HepG2 (cell line): ENCODE data around the gene DCTN2. TPM values are rescaled to one million over a fixed set of nuclear protein-coding genes. Genes with fewer than 3 reads are reported as not detected.

Experiments used
- DMAP1 ChIP-seq: IDR thresholded peaks from 2 replicates; pipeline ENCODE4 v1.6.1; 2016
- GATAD1 ChIP-seq: IDR thresholded peaks from 2 replicates; pipeline ENCODE4 v1.6.1; 2016; ENCODE audit warnings: missing genetic modification reagents, missing compliant biosample characterization
- HMG20B ChIP-seq: conservative IDR thresholded peaks from 2 replicates; pipeline ENCODE4 v1.6.1; 2016; ENCODE audit warnings: missing genetic modification reagents, missing compliant biosample characterization
- KDM1A ChIP-seq: IDR thresholded peaks from 2 replicates; pipeline ENCODE4 v1.6.1; 2016; ENCODE audit warnings: missing compliant biosample characterization
- NR2C2 ChIP-seq: sonication (generic); formaldehyde crosslinking; IDR thresholded peaks from 2 replicates; pipeline ENCODE4 v1.4.0; 2020; ENCODE audit warnings: missing genetic modification reagents, mild to moderate bottlenecking, moderate library complexity, borderline replicate concordance
- NR2F1 ChIP-seq, 2 experiments: fragments of 450-650 bp in 1 of 2; formaldehyde crosslinking in 1 of 2; IDR thresholded peaks; 2 replicates each; pipeline versions ENCODE4 v1.5.0 to v1.6.1; 2016 to 2020; ENCODE audit warnings: mild to moderate bottlenecking in 1 of 2, missing compliant biosample characterization in 1 of 2, missing genetic modification reagents in 1 of 2, moderate library complexity in 1 of 2
- TFDP2 ChIP-seq: sonication (generic); formaldehyde crosslinking; IDR thresholded peaks from 2 replicates; pipeline ENCODE4 v1.4.0; 2020; ENCODE audit warnings: missing genetic modification reagents
- THYN1 ChIP-seq: sonication (generic); formaldehyde crosslinking; IDR thresholded peaks from 2 replicates; pipeline ENCODE4 v1.8.1; 2023; ENCODE audit warnings: low read depth, mild to moderate bottlenecking, moderate library complexity, missing genetic modification reagents, borderline replicate concordance
- TMF1 ChIP-seq: sonication (generic); formaldehyde crosslinking; IDR thresholded peaks from 2 replicates; pipeline ENCODE4 v1.8.1; 2022; ENCODE audit warnings: low read depth, missing genetic modification reagents
- ZBTB20 ChIP-seq: sonication (generic); formaldehyde crosslinking; IDR thresholded peaks from 2 replicates; pipeline ENCODE4 v1.8.1; 2023; ENCODE audit warnings: missing genetic modification reagents, low read depth, mild to moderate bottlenecking, borderline replicate concordance
- ZBTB43 ChIP-seq: sonication (generic); formaldehyde crosslinking; conservative IDR thresholded peaks from 2 replicates; pipeline ENCODE4 v1.4.0; 2020; ENCODE audit warnings: missing genetic modification reagents
- ZFP1 ChIP-seq: IDR thresholded peaks from 2 replicates; pipeline ENCODE4 v1.6.1; 2016
- ZFP36L1 ChIP-seq: sonication (generic); formaldehyde crosslinking; IDR thresholded peaks from 2 replicates; pipeline ENCODE4 v1.8.0; 2022; ENCODE audit warnings: mild to moderate bottlenecking, missing genetic modification reagents, moderate library complexity
- ZMAT3 ChIP-seq: sonication (generic); formaldehyde crosslinking; conservative IDR thresholded peaks from 2 replicates; pipeline ENCODE4 v1.7.0; 2021; ENCODE audit warnings: missing genetic modification reagents
- ZNF609 ChIP-seq: sonication (generic); formaldehyde crosslinking; IDR thresholded peaks from 2 replicates; pipeline ENCODE4 v1.4.0; 2020; ENCODE audit warnings: mild to moderate bottlenecking, missing genetic modification reagents, borderline replicate concordance
- ZNF724P ChIP-seq: sonication (generic); formaldehyde crosslinking; IDR thresholded peaks from 2 replicates; pipeline ENCODE4 v1.8.0; 2022; ENCODE audit warnings: missing genetic modification reagents, borderline replicate concordance
- ZSCAN20 ChIP-seq: sonication (generic); formaldehyde crosslinking; IDR thresholded peaks from 2 replicates; pipeline ENCODE4 v1.4.0; 2020; ENCODE audit warnings: missing genetic modification reagents, mild to moderate bottlenecking, borderline replicate concordance
- ZSCAN29 ChIP-seq: sonication (generic); formaldehyde crosslinking; conservative IDR thresholded peaks from 2 replicates; pipeline ENCODE4 v1.4.0; 2020; ENCODE audit warnings: mild to moderate bottlenecking, missing genetic modification reagents
- polyA plus RNA-seq, 8 experiments: library from polyadenylated mRNA; depleted of rRNA in 3 of 8; stranded (reverse) in 7 of 8; unstranded in 1 of 8; fragments of >200 nt; fragmentation: Illumina TruSeq in 4 of 8; extraction: Trizol in 4 of 8; gene quantifications; 2 replicates each; pipeline versions ENCODE4 v1.2.1 to v1.2.3, GENCODE V29; 2011 to 2016; ENCODE audit warnings: low read depth in 4 of 8, missing spikeins in 1 of 8, mixed read lengths in 1 of 8; ENCODE audit not compliant: insufficient read depth in 1 of 8
- total RNA-seq, 5 experiments: library from RNA; depleted of rRNA; stranded (reverse); fragments of >200 nt; fragmentation: Illumina TruSeq; extraction: Trizol; gene quantifications; 2 replicates each; pipeline ENCODE4 v1.2.3, GENCODE V29; 2016; ENCODE audit warnings: low read depth in 1 of 5
- TF ChIP-seq, protein P1 (sequence below): sonication (generic); formaldehyde crosslinking; IDR thresholded peaks from 2 replicates; pipeline ENCODE4 v1.4.0; 2020; ENCODE audit warnings: mild to moderate bottlenecking, missing genetic modification reagents
- TF ChIP-seq, protein P2 (sequence below): sonication (generic); formaldehyde crosslinking; IDR thresholded peaks from 2 replicates; pipeline ENCODE4 v1.5.0; 2020; ENCODE audit warnings: mild to moderate bottlenecking, missing genetic modification reagents, borderline replicate concordance

DCTN2 gene
- total and polyA plus RNA-seq, 2 of the 13 experiments (the other 11 are each of a cell fraction or from before 2014, with no cell fraction given): 72.0 to 77.4 TPM

DNA sequence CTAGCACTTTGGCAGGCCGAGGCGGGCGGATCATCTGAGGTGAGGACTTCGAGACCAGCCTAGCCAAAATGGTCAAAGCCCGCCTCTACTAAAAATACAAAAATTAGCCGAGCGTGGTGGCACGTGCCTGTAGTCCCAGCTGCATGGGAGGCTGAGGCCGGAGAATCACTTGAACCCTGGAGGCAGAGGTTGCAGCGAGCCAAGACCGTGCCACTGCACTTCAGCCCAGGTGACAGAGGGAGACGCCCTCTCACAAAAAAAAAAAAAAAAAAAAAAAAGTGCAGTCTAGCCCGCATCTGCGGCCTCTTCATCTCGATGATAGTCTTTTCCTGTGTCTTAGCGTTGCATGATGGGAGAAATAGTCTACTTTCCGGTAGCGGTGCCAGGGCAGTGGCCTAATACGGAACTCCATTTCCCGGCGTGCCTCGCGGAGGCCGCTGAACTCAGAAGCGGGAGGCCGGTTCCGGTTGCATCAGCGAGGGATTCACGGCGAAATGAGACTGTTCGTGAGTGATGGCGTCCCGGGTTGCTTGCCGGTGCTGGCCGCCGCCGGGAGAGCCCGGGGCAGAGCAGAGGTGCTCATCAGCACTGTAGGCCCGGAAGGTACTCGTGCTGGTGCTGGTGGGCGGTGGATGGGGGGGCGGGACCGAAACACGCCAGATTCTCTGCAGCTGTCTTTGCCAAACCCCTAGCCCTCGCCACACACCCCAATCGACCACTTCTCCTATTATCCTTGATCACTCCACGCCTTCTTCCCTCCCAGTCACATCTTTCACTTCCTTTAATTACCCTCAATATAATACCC lies 59.2 kb downstream of the DCTN2 start, which contains the start of gene MARS1 (continued):
- peak; percentile 92 for TF ChIP-seq GATAD1 (CRISPR knock-in tag)
- TF ChIP-seq ZMAT3 (CRISPR knock-in tag): no peak
- TF ChIP-seq ZBTB20: peak; percentile 37; the same call in 1 of the 2 replicates
- peak; percentile 94 for TF ChIP-seq DMAP1
- no peak for TF ChIP-seq ZSCAN20 (CRISPR knock-in tag)
- no peak for TF ChIP-seq NR2F1 (CRISPR knock-in tag; IDR thresholded peaks at IDR 0.05)
- TF ChIP-seq KDM1A: 0 out of 2 replicates have a peak, but pooled peaks have one; percentile 39
- no peak for TF ChIP-seq ZNF609 (CRISPR knock-in tag)
- peak; percentile 30; the same call in 1 of the 2 replicates for TF ChIP-seq TFDP2 (CRISPR knock-in tag)
- no peak for TF ChIP-seq THYN1 (CRISPR knock-in tag)
- TF ChIP-seq ZBTB43: no peak
- TF ChIP-seq ZSCAN29 (CRISPR knock-in tag): no peak
- TF ChIP-seq, protein P1, sequence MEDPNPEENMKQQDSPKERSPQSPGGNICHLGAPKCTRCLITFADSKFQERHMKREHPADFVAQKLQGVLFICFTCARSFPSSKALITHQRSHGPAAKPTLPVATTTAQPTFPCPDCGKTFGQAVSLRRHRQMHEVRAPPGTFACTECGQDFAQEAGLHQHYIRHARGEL (CRISPR knock-in tag): no peak
- TF ChIP-seq ZNF724P: no peak
- no peak for TF ChIP-seq HMG20B (CRISPR knock-in tag)
- no peak for TF ChIP-seq ZFP36L1 (CRISPR knock-in tag)
- peak; percentile 98 for TF ChIP-seq NR2C2 (CRISPR knock-in tag)
- TF ChIP-seq, protein P2, sequence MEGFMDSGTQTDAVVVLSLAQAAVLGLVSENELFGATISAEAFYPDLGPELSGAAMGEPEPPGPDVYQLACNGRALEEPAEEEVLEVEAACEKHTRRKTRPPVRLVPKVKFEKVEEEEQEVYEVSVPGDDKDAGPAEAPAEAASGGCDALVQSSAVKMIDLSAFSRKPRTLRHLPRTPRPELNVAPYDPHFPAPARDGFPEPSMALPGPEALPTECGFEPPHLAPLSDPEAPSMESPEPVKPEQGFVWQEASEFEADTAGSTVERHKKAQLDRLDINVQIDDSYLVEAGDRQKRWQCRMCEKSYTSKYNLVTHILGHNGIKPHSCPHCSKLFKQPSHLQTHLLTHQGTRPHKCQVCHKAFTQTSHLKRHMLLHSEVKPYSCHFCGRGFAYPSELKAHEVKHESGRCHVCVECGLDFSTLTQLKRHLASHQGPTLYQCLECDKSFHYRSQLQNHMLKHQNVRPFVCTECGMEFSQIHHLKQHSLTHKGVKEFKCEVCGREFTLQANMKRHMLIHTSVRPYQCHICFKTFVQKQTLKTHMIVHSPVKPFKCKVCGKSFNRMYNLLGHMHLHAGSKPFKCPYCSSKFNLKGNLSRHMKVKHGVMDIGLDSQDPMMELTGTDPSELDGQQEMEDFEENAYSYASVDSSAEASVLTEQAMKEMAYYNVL: 0 out of 2 replicates have a peak, but pooled peaks have one; percentile 7
- no peak for TF ChIP-seq ZFP1
- TF ChIP-seq TMF1 (CRISPR knock-in tag): no peak
